SJCRH30 (cell line): ENCODE measurements around the gene FAM161B. TPM values are rescaled to one million over a fixed set of nuclear protein-coding genes. Genes with fewer than 3 reads are reported as not detected.
"Not testable (repeated sequence)": the region's sequence is repeated elsewhere in the genome, so short reads cannot be mapped to it uniquely, and the experiment has no call there.

Experiments
- DNase-seq, 2 experiments: peaks; one replicate each; pipeline ENCODE4 v3.0.0-alpha.2; 2015 to 2020
- H3K27ac ChIP-seq: fragments of 250-450 bp; sonication (Bioruptor Pico); 2 replicates; pipeline ENCODE4 v1.5.1; 2020; ENCODE audit warnings: mild to moderate bottlenecking, moderate library complexity
- H3K27me3 ChIP-seq: fragments of 250-450 bp; sonication (Bioruptor Pico); 2 replicates; pipeline ENCODE4 v1.5.1; 2020; ENCODE audit warnings: mild to moderate bottlenecking, moderate library complexity
- H3K36me3 ChIP-seq: fragments of 250-450 bp; sonication (Bioruptor Pico); 2 replicates; pipeline ENCODE4 v1.5.1; 2020; ENCODE audit warnings: mild to moderate bottlenecking, moderate library complexity
- H3K4me1 ChIP-seq: fragments of 250-450 bp; sonication (Bioruptor Pico); 2 replicates; pipeline ENCODE4 v1.5.1; 2020; ENCODE audit warnings: mild to moderate bottlenecking, moderate library complexity
- H3K4me3 ChIP-seq: fragments of 250-450 bp; sonication (Bioruptor Pico); 2 replicates; pipeline ENCODE4 v1.5.1; 2020; ENCODE audit warnings: mild to moderate bottlenecking, moderate library complexity
- H3K9me3 ChIP-seq: fragments of 250-450 bp; sonication (Bioruptor Pico); replicated peaks from 2 replicates; pipeline ENCODE4 v1.5.1; 2020; ENCODE audit warnings: mild to moderate bottlenecking, moderate library complexity
- total RNA-seq: library from RNA; depleted of rRNA; stranded (reverse); fragments of >200 nt; shearing (Covaris generic); gene quantifications from 2 replicates; pipeline ENCODE4 v1.2.3, GENCODE V29; 2014

The FAM161B gene
- total RNA-seq, 1 experiment from 2014 or later = 1.1 TPM

GRCh38 chr14:73909681-73910080 is 40.2 kb downstream of the FAM161B start:
- H3K27ac ChIP-seq = no peak overlapping the region
- DNase-seq = no peak
- H3K27me3 ChIP-seq = no peaks in the 10 kb centered on the region
- peaks cover 61% of the 10 kb centered on the region for H3K36me3 ChIP-seq
- H3K4me1 ChIP-seq = no peaks in the 10 kb centered on the region
- H3K4me3 ChIP-seq = no peak overlapping the region
- no peaks in the 10 kb centered on the region for H3K9me3 ChIP-seq

- no peak for DNase-seq
- no peak overlapping the region for H3K4me3 ChIP-seq
- no peaks in the 10 kb centered on the region for H3K4me1 ChIP-seq
- H3K27me3 ChIP-seq = no peaks in the 10 kb centered on the region
- H3K36me3 ChIP-seq = peaks cover 58% of the 10 kb centered on the region
- no peak overlapping the region for H3K27ac ChIP-seq
- no peaks in the 10 kb centered on the region for H3K9me3 ChIP-seq
Measured at GRCh38 chr14:73903028-73903427, 46.9 kb downstream of the FAM161B start.

- no peaks in the 10 kb centered on the region for H3K27me3 ChIP-seq
- no peak overlapping the region for H3K4me3 ChIP-seq
- H3K27ac ChIP-seq = no peak overlapping the region
- no peak for DNase-seq
- no peaks in the 10 kb centered on the region for H3K9me3 ChIP-seq
- H3K36me3 ChIP-seq = peaks cover 63% of the 10 kb centered on the region
- no peaks in the 10 kb centered on the region for H3K4me1 ChIP-seq
Measured at GRCh38 chr14:73896521-73896920, 53.4 kb downstream of the FAM161B start.

GRCh38 chr14:73895939-73896338 is 54.0 kb downstream of the FAM161B start:
- Histone ChIP-seq H3K27ac (no peak overlapping the region), H3K4me3 (no peak overlapping the region), H3K36me3 (peaks cover 64% of the 10 kb centered on the region), H3K27me3 (no peaks in the 10 kb centered on the region), H3K4me1 (no peaks in the 10 kb centered on the region), H3K9me3 (no peaks in the 10 kb centered on the region)
- no peak for DNase-seq

GRCh38 chr14:73894180-73894687 is 55.7 kb downstream of the FAM161B start:
- DNase-seq, H3K4me1 ChIP-seq, H3K27ac ChIP-seq, H3K4me3 ChIP-seq, H3K9me3 ChIP-seq, H3K27me3 ChIP-seq: not testable (repeated sequence)
- H3K36me3 ChIP-seq = peaks cover 59% of the 10 kb centered on the region

- Histone ChIP-seq H3K27ac (no peak overlapping the region), H3K4me3 (no peak overlapping the region), H3K27me3 (no peaks in the 10 kb centered on the region), H3K9me3 (no peaks in the 10 kb centered on the region), H3K4me1 (no peaks in the 10 kb centered on the region), H3K36me3 (peaks cover 15% of the 10 kb centered on the region)
- no peak for DNase-seq
Measured at GRCh38 chr14:73889376-73889775, 60.5 kb downstream of the FAM161B start.

- Histone ChIP-seq H3K9me3 (no peaks in the 10 kb centered on the region), H3K27ac (no peak overlapping the region), H3K4me1 (no peaks in the 10 kb centered on the region), H3K36me3 (peaks cover 14% of the 10 kb centered on the region), H3K27me3 (no peaks in the 10 kb centered on the region), H3K4me3 (no peak overlapping the region)
- DNase-seq = no peak
Measured at GRCh38 chr14:73888971-73889370, 60.9 kb downstream of the FAM161B start.

GRCh38 chr14:73888460-73888725 is 61.5 kb downstream of the FAM161B start:
- Histone ChIP-seq H3K4me1 (no peaks in the 10 kb centered on the region), H3K9me3 (no peaks in the 10 kb centered on the region), H3K36me3 (peaks cover 10% of the 10 kb centered on the region), H3K27ac (no peak overlapping the region), H3K4me3 (no peak overlapping the region; the same call in 1 of the 2 replicates), H3K27me3 (no peaks in the 10 kb centered on the region)
- no peak for DNase-seq

GRCh38 chr14:73887694-73888459 is 62.0 kb downstream of the FAM161B start:
- peak overlapping the region; percentile 83 for H3K4me3 ChIP-seq

GRCh38 chr14:73887318-73887616 is 62.6 kb downstream of the FAM161B start:
- H3K36me3 ChIP-seq = peaks cover 7% of the 10 kb centered on the region
- no peaks in the 10 kb centered on the region for H3K4me1 ChIP-seq
- DNase-seq = peak in 1 of 2 experiments; percentile 57
- H3K9me3 ChIP-seq = no peaks in the 10 kb centered on the region
- peak overlapping the region; percentile 67 for H3K27ac ChIP-seq
- H3K4me3 ChIP-seq = peak overlapping the region; percentile 83
- no peaks in the 10 kb centered on the region for H3K27me3 ChIP-seq

More at GRCh38 chr14:73887694-73888459, 62.0 kb downstream of the FAM161B start:
- Histone ChIP-seq H3K27ac (peak overlapping the region; percentile 67; the same call in 1 of the 2 replicates), H3K36me3 (peaks cover 7% of the 10 kb centered on the region), H3K27me3 (no peaks in the 10 kb centered on the region), H3K9me3 (no peaks in the 10 kb centered on the region), H3K4me1 (no peaks in the 10 kb centered on the region)
- no peak for DNase-seq

GRCh38 chr14:73886449-73887317 is 63.2 kb downstream of the FAM161B start, which contains the start of gene ZNF410:
Gene ZNF410 (plus strand): TSS chr14:73886859. CDS start chr14:73892176, 5,317 bp downstream.
- DNase-seq = peak; percentile 95 to 96
- Histone ChIP-seq H3K36me3 (peaks cover 2% of the 10 kb centered on the region; the same call in 1 of the 2 replicates), H3K27ac (peak within 1 kb of the TSS; percentile 67), H3K4me3 (peak within 1 kb of the TSS; percentile 83), H3K9me3 (no peaks in the 10 kb centered on the region), H3K27me3 (no peaks in the 10 kb centered on the region), H3K4me1 (no peaks in the 10 kb centered on the region)

- 0 out of 2 replicates have a peak, but pooled peaks cover 2% of the 10 kb centered on the region for H3K36me3 ChIP-seq
- no peak for DNase-seq
- H3K27ac ChIP-seq = no peak overlapping the region
- no peaks in the 10 kb centered on the region for H3K27me3 ChIP-seq
- H3K4me1 ChIP-seq = no peaks in the 10 kb centered on the region
- H3K4me3 ChIP-seq = no peak overlapping the region
- no peaks in the 10 kb centered on the region for H3K9me3 ChIP-seq
Measured at GRCh38 chr14:73884438-73885190, 65.3 kb downstream of the FAM161B start.
